Endodermal cell (in vitro differentiated cells): Measurements from ENCODE around the gene KRTAP10-8. TPM values are rescaled to one million over a fixed set of nuclear protein-coding genes. Genes with fewer than 3 reads are reported as not detected.
"Not testable (repeated sequence)": the region's sequence is repeated elsewhere in the genome, so short reads cannot be mapped to it uniquely, and the experiment has no call there.

Experiments used
- DNase-seq: peaks from one replicate; pipeline ENCODE4 v3.0.0-alpha.2; 2017
- H3K27ac ChIP-seq: 2 replicates; pipeline ENCODE4 v1.5.1; 2013; ENCODE audit warnings: mild to moderate bottlenecking, low read depth, low read length, moderate library complexity
- H3K27me3 ChIP-seq: 2 replicates; pipeline ENCODE4 v1.6.1; 2013; ENCODE audit warnings: mild to moderate bottlenecking, low read length, moderate library complexity; ENCODE audit not compliant: insufficient read depth, control insufficient read depth, poor library complexity, severe bottlenecking
- H3K36me3 ChIP-seq: 2 replicates; pipeline ENCODE4 v1.7.0; 2013; ENCODE audit warnings: mild to moderate bottlenecking, low read length, moderate library complexity; ENCODE audit not compliant: control insufficient read depth, insufficient read depth
- H3K4me1 ChIP-seq: one replicate; pipeline ENCODE4 v1.7.0; 2013; ENCODE audit warnings: low read length; ENCODE audit not compliant: control insufficient read depth, insufficient read depth
- H3K4me3 ChIP-seq: 2 replicates; pipeline ENCODE4 v1.5.1; 2013; ENCODE audit warnings: mild to moderate bottlenecking, low read length, moderate library complexity
- H3K9ac ChIP-seq: 2 replicates; pipeline ENCODE4 v1.6.1; 2013; ENCODE audit warnings: mild to moderate bottlenecking, low read length, moderate library complexity; ENCODE audit not compliant: poor library complexity, severe bottlenecking; ENCODE audit errors: extremely low read depth
- H3K9me3 ChIP-seq: 2 replicates; pipeline ENCODE4 v1.6.1; 2013; ENCODE audit warnings: mild to moderate bottlenecking, low read length, moderate library complexity; ENCODE audit not compliant: control insufficient read depth
- H3K27ac Mint-ChIP-seq: 2 replicates; pipeline ENCODE4 v1.8.0; 2020; ENCODE audit warnings: mixed read lengths
- H3K27me3 Mint-ChIP-seq: 2 replicates; pipeline ENCODE4 v1.8.0; 2021; ENCODE audit warnings: mild to moderate bottlenecking, mixed read lengths; ENCODE audit not compliant: insufficient read depth
- H3K36me3 Mint-ChIP-seq: 2 replicates; pipeline ENCODE4 v1.8.0; 2020; ENCODE audit warnings: low read depth, mixed read lengths
- H3K4me1 Mint-ChIP-seq: 2 replicates; pipeline ENCODE4 v1.8.0; 2020; ENCODE audit warnings: mixed read lengths
- H3K4me3 Mint-ChIP-seq: 2 replicates; pipeline ENCODE4 v1.8.0; 2020; ENCODE audit warnings: mild to moderate bottlenecking, moderate library complexity, mixed read lengths
- H3K9me3 Mint-ChIP-seq: 2 replicates; pipeline ENCODE4 v1.8.0; 2020; ENCODE audit warnings: mild to moderate bottlenecking, mixed read lengths
- CTCF ChIP-seq: fragments of 200-600 bp; sonication (generic); conservative IDR thresholded peaks from 2 replicates; pipeline ENCODE4 v1.5.0; 2021; ENCODE audit warnings: antibody characterized with exemption, mild to moderate bottlenecking
- WGBS, 2 experiments: methylation state at CpG; one replicate each; pipeline versions ENCODE4 v1.1.5 to v1.1.7; 2013; ENCODE audit warnings: missing lambda C conversion rate in 2 of 2, mixed read lengths in 1 of 2; ENCODE audit not compliant: insufficient coverage in 1 of 2, insufficient read length in 1 of 2; 5-methylcytosine and 5-hydroxymethylcytosine counted together
- total RNA-seq, 2 donors: library from RNA; stranded (reverse); fragmentation: NEBNext Ultra II Directional in 1 of 2; extraction: Animal tissue kit (Norgen Biotek cat#: 25700) in 1 of 2; gene quantifications; 2 replicates in 1 of 2; 3 replicates in 1 of 2; pipeline ENCODE4 v1.2.1, GENCODE V29; 2021

KRTAP10-8 gene
- total RNA-seq, 2 donors from 2014 or later, result not detected

- DNase-seq, result peak; percentile 29
- H3K27ac Mint-ChIP-seq, result no peak within 1 kb of the TSS
These were observed 14.8 kb downstream of the KRTAP10-8 start, which contains the start of gene KRTAP10-9 for GRCh38 chr21:44626673-44627143. TSS of gene KRTAP10-9 (plus strand) at chr21:44627093. CDS start at chr21:44627172, 79 bp downstream.

GRCh38 chr21:44627181-44627822, 15.4 kb downstream of the KRTAP10-8 start:
- not testable (repeated sequence) for H3K4me3 ChIP-seq, H3K36me3 ChIP-seq, H3K9ac ChIP-seq, H3K27me3 ChIP-seq, H3K27ac Mint-ChIP-seq, H3K36me3 Mint-ChIP-seq, H3K27ac ChIP-seq, H3K4me1 ChIP-seq, H3K4me3 Mint-ChIP-seq, H3K27me3 Mint-ChIP-seq, DNase-seq, H3K4me1 Mint-ChIP-seq
- H3K9me3 Mint-ChIP-seq, result peaks cover 44% of the 10 kb centered on the region
- 87 to 88% methylated on average over 8 to 20 of the region's 20 CpGs for WGBS, 2 experiments
- peaks cover 34% of the 10 kb centered on the region for H3K9me3 ChIP-seq

More at GRCh38 chr21:44626673-44627143, 14.8 kb downstream of the KRTAP10-8 start, which contains the start of gene KRTAP10-9:
- Histone ChIP-seq H3K9ac (no peak within 1 kb of the TSS), H3K27ac (no peak within 1 kb of the TSS), H3K4me1 (no peaks in the 10 kb centered on the region), H3K4me3 (no peak within 1 kb of the TSS), H3K9me3 (peaks cover 34% of the 10 kb centered on the region), H3K36me3 (no peaks in the 10 kb centered on the region), H3K27me3 (no peaks in the 10 kb centered on the region)
- no peak within 1 kb of the TSS for H3K4me3 Mint-ChIP-seq
- H3K27me3 Mint-ChIP-seq, result peaks cover 1% of the 10 kb centered on the region
- no peaks in the 10 kb centered on the region for H3K4me1 Mint-ChIP-seq
- WGBS, 2 experiments, result 86 to 100% methylated on average over 2 to 7 of the region's 7 CpGs
- TF ChIP-seq CTCF, result no peak
- peaks cover 43% of the 10 kb centered on the region for H3K9me3 Mint-ChIP-seq
- H3K36me3 Mint-ChIP-seq, result peaks cover 2% of the 10 kb centered on the region

- not testable (repeated sequence) for H3K9ac ChIP-seq, H3K27me3 Mint-ChIP-seq, H3K36me3 Mint-ChIP-seq, H3K27ac Mint-ChIP-seq, H3K27ac ChIP-seq, H3K4me1 Mint-ChIP-seq, H3K4me1 ChIP-seq, H3K27me3 ChIP-seq, H3K4me3 Mint-ChIP-seq, H3K4me3 ChIP-seq, H3K36me3 ChIP-seq
- H3K9me3 ChIP-seq, result peaks cover 35% of the 10 kb centered on the region
- H3K9me3 Mint-ChIP-seq, result peaks cover 42% of the 10 kb centered on the region
- DNase-seq, result peak; percentile 44
- 90 to 93% methylated on average over 3 to 15 of the region's 15 CpGs for WGBS, 2 experiments
These were observed 16.0 kb downstream of the KRTAP10-8 start for GRCh38 chr21:44627831-44628233.

GRCh38 chr21:44628707-44629391, 17.0 kb downstream of the KRTAP10-8 start:
- H3K27ac ChIP-seq, result no peak overlapping the region
- WGBS, 2 experiments, result 87 to 98% methylated on average over 9 to 18 of the region's 18 CpGs
- no peak overlapping the region for H3K4me3 ChIP-seq
- H3K9ac ChIP-seq, result no peak overlapping the region
- H3K36me3 Mint-ChIP-seq, result peaks cover 3% of the 10 kb centered on the region
- H3K4me1 ChIP-seq, result no peaks in the 10 kb centered on the region
- no peaks in the 10 kb centered on the region for H3K36me3 ChIP-seq
- peaks cover 3% of the 10 kb centered on the region for H3K27me3 Mint-ChIP-seq
- DNase-seq, result peak; percentile 34
- no peaks in the 10 kb centered on the region for H3K4me1 Mint-ChIP-seq
- H3K27ac Mint-ChIP-seq, result no peak overlapping the region
- H3K27me3 ChIP-seq, result no peaks in the 10 kb centered on the region
- no peak overlapping the region for H3K4me3 Mint-ChIP-seq
- peaks cover 32% of the 10 kb centered on the region for H3K9me3 Mint-ChIP-seq
- TF ChIP-seq CTCF, result no peak
- H3K9me3 ChIP-seq, result peaks cover 25% of the 10 kb centered on the region
